ENCODE measurements around the gene IRF8. TPM values are rescaled to one million over a fixed set of nuclear protein-coding genes. Genes with fewer than 3 reads are reported as not detected.

IRF8 gene
- total RNA-seq, 4 donors from 2014 or later: 2.4 to 14.6 (median 5.0) TPM

- no peaks in the 10 kb centered on the region for H3K27me3 ChIP-seq
- DNase-seq: no peak
- intact Hi-C loops (cut with DNase I): no loop called here
- H3K9me3 ChIP-seq: no peaks in the 10 kb centered on the region
- no peak overlapping the region for H3K4me3 ChIP-seq (replicated peaks in 1 of 3)
- WGBS, 2 donors: 97 to 98% methylated on average over 15 of the region's 15 CpGs
- H3K27ac ChIP-seq: peak overlapping the region in 2 of 3 donors; percentile 77 to 85
- TF ChIP-seq, protein P1, sequence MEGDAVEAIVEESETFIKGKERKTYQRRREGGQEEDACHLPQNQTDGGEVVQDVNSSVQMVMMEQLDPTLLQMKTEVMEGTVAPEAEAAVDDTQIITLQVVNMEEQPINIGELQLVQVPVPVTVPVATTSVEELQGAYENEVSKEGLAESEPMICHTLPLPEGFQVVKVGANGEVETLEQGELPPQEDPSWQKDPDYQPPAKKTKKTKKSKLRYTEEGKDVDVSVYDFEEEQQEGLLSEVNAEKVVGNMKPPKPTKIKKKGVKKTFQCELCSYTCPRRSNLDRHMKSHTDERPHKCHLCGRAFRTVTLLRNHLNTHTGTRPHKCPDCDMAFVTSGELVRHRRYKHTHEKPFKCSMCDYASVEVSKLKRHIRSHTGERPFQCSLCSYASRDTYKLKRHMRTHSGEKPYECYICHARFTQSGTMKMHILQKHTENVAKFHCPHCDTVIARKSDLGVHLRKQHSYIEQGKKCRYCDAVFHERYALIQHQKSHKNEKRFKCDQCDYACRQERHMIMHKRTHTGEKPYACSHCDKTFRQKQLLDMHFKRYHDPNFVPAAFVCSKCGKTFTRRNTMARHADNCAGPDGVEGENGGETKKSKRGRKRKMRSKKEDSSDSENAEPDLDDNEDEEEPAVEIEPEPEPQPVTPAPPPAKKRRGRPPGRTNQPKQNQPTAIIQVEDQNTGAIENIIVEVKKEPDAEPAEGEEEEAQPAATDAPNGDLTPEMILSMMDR (IDR thresholded peaks at IDR 0.05): no peak
- TF ChIP-seq POLR2A (IDR thresholded peaks at IDR 0.05): no peak
- H3K36me3 ChIP-seq: no peaks in the 10 kb centered on the region
- H3K4me1 ChIP-seq: peaks cover 21 to 44% of the 10 kb centered on the region in 2 donors
Measured at GRCh38 chr16:85930301-85930700, 31.3 kb downstream of the IRF8 start.

DNA sequence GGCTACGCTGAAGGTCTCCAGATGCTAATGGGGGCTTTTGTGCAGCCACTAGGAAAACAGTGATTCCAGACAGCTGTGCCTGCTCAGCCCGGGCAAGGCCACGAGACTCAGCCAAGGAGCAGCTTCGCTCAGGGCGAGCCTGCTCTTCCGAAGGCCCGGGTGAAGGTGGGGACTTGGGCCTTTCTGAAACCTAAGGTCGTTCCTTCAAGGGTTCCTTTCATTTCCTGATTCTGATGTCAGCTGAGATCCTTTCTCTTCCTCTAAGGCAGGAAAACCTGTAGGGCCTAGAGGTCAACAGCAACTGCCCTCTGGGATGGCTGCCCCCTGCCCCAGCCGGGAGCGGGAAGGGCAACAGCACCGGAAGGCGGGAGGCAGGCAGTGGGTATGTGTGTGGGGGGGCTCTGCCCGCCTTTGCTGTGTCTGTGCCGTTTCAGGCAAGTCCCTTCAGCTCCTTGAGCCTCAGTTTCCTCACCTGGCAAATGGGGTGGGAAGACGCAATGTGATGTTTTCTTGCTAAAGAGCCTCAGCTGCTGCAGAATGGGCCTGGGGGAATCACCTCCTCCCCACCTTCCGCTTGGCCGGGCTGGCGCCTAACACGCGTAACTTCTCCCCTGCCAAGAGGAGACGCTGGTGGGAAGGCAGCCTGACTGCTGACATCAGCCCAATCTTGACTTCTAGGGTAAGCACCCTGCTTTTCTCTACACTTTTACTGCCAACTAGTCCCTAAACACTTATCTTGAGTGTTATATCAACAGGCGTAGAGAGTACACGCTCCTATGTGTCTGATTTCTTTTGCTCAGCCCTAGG is 32.8 kb downstream of the IRF8 start:
- intact Hi-C loops (cut with DNase I): no loop called here
- Histone ChIP-seq H3K9me3 (no peaks in the 10 kb centered on the region), H3K4me1 (peaks cover 24 to 47% of the 10 kb centered on the region in 2 donors), H3K27me3 (no peaks in the 10 kb centered on the region), H3K36me3 (no peaks in the 10 kb centered on the region), H3K27ac (peak overlapping the region in 2 of 3 donors; percentile 45 to 53), H3K4me3 (replicated peaks in 1 of 3) (no peak overlapping the region)
- DNase-seq: peak; percentile 77 to 81
- WGBS, 2 donors: 70 to 71% methylated on average over 16 to 23 of the region's 23 CpGs
- TF ChIP-seq, protein P1 (IDR thresholded peaks at IDR 0.05): no peak
- no peak for TF ChIP-seq POLR2A (IDR thresholded peaks at IDR 0.05)

GRCh38 chr16:85934210-85934609 is 35.2 kb downstream of the IRF8 start:
- H3K4me1 ChIP-seq: peaks cover 22 to 41% of the 10 kb centered on the region in 2 donors
- H3K9me3 ChIP-seq: no peaks in the 10 kb centered on the region
- no peaks in the 10 kb centered on the region for H3K27me3 ChIP-seq
- no peak for DNase-seq
- WGBS, 2 donors: 79 to 88% methylated on average over 9 of the region's 9 CpGs
- no peak overlapping the region for H3K4me3 ChIP-seq (replicated peaks in 1 of 3)
- no peak overlapping the region for H3K27ac ChIP-seq
- no peaks in the 10 kb centered on the region for H3K36me3 ChIP-seq
- intact Hi-C loops (cut with DNase I): no loop called here
- TF ChIP-seq POLR2A (IDR thresholded peaks at IDR 0.05): no peak
- TF ChIP-seq, protein P1 (IDR thresholded peaks at IDR 0.05): no peak

DNA sequence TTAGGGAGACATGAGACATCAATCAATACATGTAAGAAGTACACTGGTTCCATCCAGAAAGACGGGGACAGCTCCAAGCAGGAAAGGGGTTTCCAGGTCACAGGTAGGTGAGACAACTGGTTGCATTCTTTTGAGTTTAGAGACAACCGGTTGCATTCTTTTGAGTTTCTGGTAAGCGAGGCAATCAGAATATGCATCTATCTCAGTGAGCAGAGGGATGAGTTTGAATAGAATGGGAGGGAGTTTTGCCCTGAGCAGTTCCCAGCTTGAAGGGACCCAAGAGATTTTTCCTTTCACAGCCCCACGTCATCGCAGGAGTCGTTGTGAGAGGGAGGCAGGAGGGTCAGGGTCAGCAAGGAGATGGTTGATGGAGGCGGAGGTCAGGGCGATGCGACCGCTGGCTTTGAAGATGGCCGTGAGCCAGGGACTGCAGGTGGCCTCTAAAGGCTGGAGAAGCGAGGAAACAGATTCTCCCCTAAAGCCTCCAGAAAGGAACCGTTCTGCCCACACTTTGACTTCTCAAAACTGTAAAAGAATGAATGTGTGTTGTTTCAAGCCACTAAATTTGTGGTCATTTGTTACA is 36.5 kb downstream of the IRF8 start:
- no peak overlapping the region for H3K4me3 ChIP-seq (replicated peaks in 1 of 3)
- no peaks in the 10 kb centered on the region for H3K36me3 ChIP-seq
- 59 to 70% methylated on average over 13 of the region's 13 CpGs for WGBS, 2 donors
- DNase-seq: no peak
- TF ChIP-seq, protein P1 (IDR thresholded peaks at IDR 0.05): no peak
- no peak for TF ChIP-seq POLR2A (IDR thresholded peaks at IDR 0.05)
- H3K27me3 ChIP-seq: no peaks in the 10 kb centered on the region
- peaks cover 15 to 31% of the 10 kb centered on the region in 2 donors for H3K4me1 ChIP-seq
- no peak overlapping the region for H3K27ac ChIP-seq
- H3K9me3 ChIP-seq: no peaks in the 10 kb centered on the region
- intact Hi-C loops (cut with DNase I): no loop called here
